HCT116 (cell line): ENCODE data around the gene MACF1. TPM values are rescaled to one million over a fixed set of nuclear protein-coding genes. Genes with fewer than 3 reads are reported as not detected.

Experiments used
- ATAC-seq: fragments of 200-7000 bp; cut with Tn5 transposase; 2 replicates; pipeline ENCODE4 v1.9.1; 2020; ENCODE audit warnings: mild to moderate bottlenecking, moderate library complexity
- BruUV-seq: library from RNA; stranded (reverse); fragments of 400-500 nt; replicated peaks from 2 replicates; lab custom pipeline; 2021; lab: Mats Ljungman, UMichigan
- CTCF ChIA-PET: fragments of 300-600 bp; sonication (Branson Sonifier 250); formaldehyde crosslinking; loops from one replicate; lab custom pipeline; 2021; ENCODE audit warnings: antibody characterized with exemption; lab: Charles Lee
- POLR2A ChIA-PET: fragments of 300-600, 350-600 bp; sonication (Branson Sonifier 250); formaldehyde crosslinking; loops from one replicate; lab custom pipeline; 2021; ENCODE audit warnings: antibody characterized with exemption; lab: Charles Lee
- RAD21 ChIA-PET, 2 experiments: fragments of 300-600 bp; sonication (Branson Sonifier 250); formaldehyde crosslinking; loops; one replicate each; lab custom pipeline; 2023; ENCODE audit warnings: low total read pairs in 2 of 2; ENCODE audit not compliant: uncharacterized antibody in 2 of 2, unreplicated experiment in 2 of 2, low non-redundant PET in 1 of 2; lab: Charles Lee
- DNase-seq: peaks from one replicate; pipeline ENCODE4 v3.0.0-alpha.2; 2010; ENCODE audit warnings: low read depth, low spot score
- H2AFZ ChIP-seq: fragments of 200-600 bp; shearing (Covaris generic), sonication (generic); 2 replicates; pipeline ENCODE4 v1.6.1; 2017; ENCODE audit warnings: low read depth, mixed run types, mixed read lengths, antibody characterized with exemption, low read length; ENCODE audit not compliant: poor library complexity, severe bottlenecking
- H3K27ac ChIP-seq: 2 replicates; pipeline ENCODE4 v1.5.1; 2012; ENCODE audit warnings: low read depth, low read length
- H3K27me3 ChIP-seq: fragments of 200-600 bp; sonication (generic); 2 replicates; pipeline ENCODE4 v1.6.1; 2016; ENCODE audit warnings: mixed run types, low read length, mixed read lengths; ENCODE audit not compliant: insufficient read depth
- H3K36me3 ChIP-seq, 2 experiments: fragments of 200-500 bp in 1 of 2; fragments of 200-600 bp in 1 of 2; sonication (Bioruptor generic) in 1 of 2; sonication (generic) in 1 of 2; 2 replicates each; pipeline versions ENCODE4 v1.5.1 to v1.6.1; 2014 to 2016; ENCODE audit warnings: low read length in 2 of 2, inconsistent platforms in 1 of 2, mixed read lengths in 1 of 2, mixed run types in 1 of 2; ENCODE audit not compliant: insufficient read depth in 2 of 2, control insufficient read depth in 1 of 2
- H3K4me1 ChIP-seq, 2 experiments: fragments of 200-600 bp in 1 of 2; sonication (generic) in 1 of 2; 2 replicates each; pipeline versions ENCODE4 v1.5.1 to v1.6.1; 2012 to 2017; ENCODE audit warnings: low read length in 2 of 2, inconsistent platforms in 1 of 2, mild to moderate bottlenecking in 1 of 2, mixed read lengths in 1 of 2, mixed run types in 1 of 2, moderate library complexity in 1 of 2; ENCODE audit not compliant: insufficient read depth in 2 of 2, control insufficient read depth in 1 of 2
- H3K4me2 ChIP-seq: fragments of 200-600 bp; sonication (generic); 2 replicates; pipeline ENCODE4 v1.6.1; 2017; ENCODE audit warnings: mixed run types, low read length, mixed read lengths
- H3K4me3 ChIP-seq, 2 experiments: fragments of 200-600 bp in 1 of 2; sonication (generic) in 1 of 2; replicated peaks in 1 of 2; 2 replicates each; pipeline ENCODE4 v1.5.1; 2011 to 2016; ENCODE audit warnings: low read length in 2 of 2, control low read depth in 1 of 2, low read depth in 1 of 2, mild to moderate bottlenecking in 1 of 2, mixed read lengths in 1 of 2, mixed run types in 1 of 2
- H3K79me2 ChIP-seq: fragments of 200-600 bp; sonication (generic); 2 replicates; pipeline ENCODE4 v1.6.1; 2017; ENCODE audit warnings: mild to moderate bottlenecking, mixed run types, low read length, moderate library complexity, mixed read lengths; ENCODE audit not compliant: insufficient read depth
- H3K9ac ChIP-seq: fragments of 200-600 bp; sonication (generic); 2 replicates; pipeline ENCODE4 v1.6.1; 2016; ENCODE audit warnings: low read length, mixed read lengths
- H3K9me2 ChIP-seq: fragments of 200-600 bp; sonication (generic), shearing (Covaris generic); 2 replicates; pipeline ENCODE4 v1.6.1; 2017; ENCODE audit warnings: mixed run types, mild to moderate bottlenecking, moderate library complexity; ENCODE audit not compliant: insufficient read depth
- H3K9me3 ChIP-seq, 2 experiments: fragments of 200-500 bp in 1 of 2; fragments of 200-600 bp in 1 of 2; sonication (Bioruptor generic) in 1 of 2; sonication (generic) in 1 of 2; 2 replicates each; pipeline ENCODE4 v1.6.1; 2014 to 2017; ENCODE audit warnings: low read length in 2 of 2, mixed read lengths in 2 of 2, inconsistent platforms in 1 of 2, low read depth in 1 of 2, mild to moderate bottlenecking in 1 of 2, mixed run types in 1 of 2, moderate library complexity in 1 of 2; ENCODE audit not compliant: control insufficient read depth in 1 of 2, insufficient read depth in 1 of 2
- H4K20me1 ChIP-seq: fragments of 200-600 bp; sonication (generic), shearing (Covaris generic); 2 replicates; pipeline ENCODE4 v1.6.1; 2017; ENCODE audit warnings: mixed run types, mild to moderate bottlenecking, moderate library complexity; ENCODE audit not compliant: insufficient read depth
- CBX3 ChIP-seq: IDR thresholded peaks from 2 replicates; pipeline ENCODE4 v1.6.1; 2012; ENCODE audit warnings: low read depth
- CEBPB ChIP-seq: IDR thresholded peaks from 2 replicates; pipeline ENCODE4 v1.6.1; 2012; ENCODE audit warnings: low read depth
- EGR1 ChIP-seq: IDR thresholded peaks from 2 replicates; pipeline ENCODE4 v1.6.1; 2012; ENCODE audit warnings: low read depth
- ELF1 ChIP-seq: IDR thresholded peaks from 2 replicates; pipeline ENCODE4 v1.6.1; 2012; ENCODE audit warnings: low read depth, borderline replicate concordance
- FOSL1 ChIP-seq: IDR thresholded peaks from 2 replicates; pipeline ENCODE4 v1.6.1; 2012; ENCODE audit warnings: low read depth
- POLR2A ChIP-seq: IDR thresholded peaks from 2 replicates; pipeline ENCODE4 v1.7.0; 2011; ENCODE audit warnings: borderline replicate concordance; ENCODE audit not compliant: insufficient read depth, insufficient read length; ENCODE audit errors: extremely low read depth
- POLR2AphosphoS5 ChIP-seq: IDR thresholded peaks from 2 replicates; pipeline ENCODE4 v1.6.1; 2011; ENCODE audit warnings: mild to moderate bottlenecking, low read depth, low read length, moderate library complexity
- RAD21 ChIP-seq: IDR thresholded peaks from 2 replicates; pipeline ENCODE4 v1.6.1; 2012; ENCODE audit warnings: low read depth, mild to moderate bottlenecking
- SP1 ChIP-seq: IDR thresholded peaks from 2 replicates; pipeline ENCODE4 v1.6.1; 2012; ENCODE audit warnings: low read depth
- SRF ChIP-seq: IDR thresholded peaks from 2 replicates; pipeline ENCODE4 v1.6.1; 2012; ENCODE audit warnings: low read depth
- TCF7L2 ChIP-seq: IDR thresholded peaks from 2 replicates; pipeline ENCODE4 v1.7.0; 2011; ENCODE audit warnings: borderline replicate concordance, inconsistent platforms; ENCODE audit not compliant: insufficient read depth, insufficient read length; ENCODE audit errors: extremely low read depth
- ZFX ChIP-seq: fragments of 450-650 bp; IDR thresholded peaks from 2 replicates; pipeline ENCODE4 v1.6.1; 2017
- ZNF274 ChIP-seq: fragments of 200-500 bp; sonication (Bioruptor generic); IDR thresholded peaks from 2 replicates; pipeline ENCODE4 v1.6.1; 2014; ENCODE audit warnings: mild to moderate bottlenecking, low read depth, low read length, inconsistent platforms
- intact Hi-C: fragments of 100-400 bp; cut with micrococcal nuclease; formaldehyde crosslinking; loops from 2 replicates; pipeline ENCODE4 v1.10.0; 2022
- total RNA-seq: library from RNA; stranded (reverse); gene quantifications from one replicate; pipeline ENCODE4 v1.2.1, GENCODE V29; 2021; ENCODE audit not compliant: unreplicated experiment
- TF ChIP-seq, protein P1 (sequence below): IDR thresholded peaks from 2 replicates; pipeline ENCODE4 v1.6.1; 2012; ENCODE audit warnings: low read depth
- TF ChIP-seq, protein P2 (sequence below): IDR thresholded peaks from 2 replicates; pipeline ENCODE4 v1.6.1; 2012
- TF ChIP-seq, protein P3 (sequence below): IDR thresholded peaks from 2 replicates; pipeline ENCODE4 v1.6.1; 2012

MACF1 gene
- total RNA-seq, 1 experiment from 2014 or later: 146 TPM

DNA sequence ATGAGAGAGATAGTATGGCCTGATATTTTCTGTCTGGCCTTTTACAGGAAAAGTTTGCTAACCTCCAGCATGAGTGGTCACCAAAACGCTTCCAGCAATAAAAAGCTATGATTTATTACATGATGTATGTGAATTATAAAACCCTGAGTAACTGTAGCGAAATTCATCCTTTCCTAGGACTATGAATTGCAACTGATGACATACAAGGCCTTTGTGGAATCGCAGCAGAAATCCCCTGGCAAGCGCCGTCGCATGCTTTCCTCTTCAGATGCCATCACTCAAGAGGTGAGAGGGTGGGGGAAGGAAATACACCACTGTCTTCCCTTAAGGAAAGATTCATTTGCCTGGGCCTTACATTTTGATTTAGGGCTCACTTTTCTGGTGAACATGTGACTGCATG is 117.9 kb downstream of the MACF1 start:
- no peaks in the 10 kb centered on the region for H3K9me3 ChIP-seq
- no peak overlapping the region for H3K27ac ChIP-seq
- RAD21 ChIA-PET: no interaction called here
- ATAC-seq: no peak
- TF ChIP-seq RAD21 (no peak), ELF1 (no peak), ZNF274 (no peak), POLR2A (no peak), SRF (no peak)
- TF ChIP-seq, protein P1, sequence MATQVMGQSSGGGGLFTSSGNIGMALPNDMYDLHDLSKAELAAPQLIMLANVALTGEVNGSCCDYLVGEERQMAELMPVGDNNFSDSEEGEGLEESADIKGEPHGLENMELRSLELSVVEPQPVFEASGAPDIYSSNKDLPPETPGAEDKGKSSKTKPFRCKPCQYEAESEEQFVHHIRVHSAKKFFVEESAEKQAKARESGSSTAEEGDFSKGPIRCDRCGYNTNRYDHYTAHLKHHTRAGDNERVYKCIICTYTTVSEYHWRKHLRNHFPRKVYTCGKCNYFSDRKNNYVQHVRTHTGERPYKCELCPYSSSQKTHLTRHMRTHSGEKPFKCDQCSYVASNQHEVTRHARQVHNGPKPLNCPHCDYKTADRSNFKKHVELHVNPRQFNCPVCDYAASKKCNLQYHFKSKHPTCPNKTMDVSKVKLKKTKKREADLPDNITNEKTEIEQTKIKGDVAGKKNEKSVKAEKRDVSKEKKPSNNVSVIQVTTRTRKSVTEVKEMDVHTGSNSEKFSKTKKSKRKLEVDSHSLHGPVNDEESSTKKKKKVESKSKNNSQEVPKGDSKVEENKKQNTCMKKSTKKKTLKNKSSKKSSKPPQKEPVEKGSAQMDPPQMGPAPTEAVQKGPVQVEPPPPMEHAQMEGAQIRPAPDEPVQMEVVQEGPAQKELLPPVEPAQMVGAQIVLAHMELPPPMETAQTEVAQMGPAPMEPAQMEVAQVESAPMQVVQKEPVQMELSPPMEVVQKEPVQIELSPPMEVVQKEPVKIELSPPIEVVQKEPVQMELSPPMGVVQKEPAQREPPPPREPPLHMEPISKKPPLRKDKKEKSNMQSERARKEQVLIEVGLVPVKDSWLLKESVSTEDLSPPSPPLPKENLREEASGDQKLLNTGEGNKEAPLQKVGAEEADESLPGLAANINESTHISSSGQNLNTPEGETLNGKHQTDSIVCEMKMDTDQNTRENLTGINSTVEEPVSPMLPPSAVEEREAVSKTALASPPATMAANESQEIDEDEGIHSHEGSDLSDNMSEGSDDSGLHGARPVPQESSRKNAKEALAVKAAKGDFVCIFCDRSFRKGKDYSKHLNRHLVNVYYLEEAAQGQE: no peak
- DNase-seq: no peak
- no TSS peak for BruUV-seq
- H4K20me1 ChIP-seq: no peaks in the 10 kb centered on the region
- H3K36me3 ChIP-seq: peaks cover 10 to 22% of the 10 kb centered on the region in 2 experiments; a peak in 3 of 4 replicates
- CTCF ChIA-PET: no interaction called here
- POLR2A ChIA-PET: no interaction called here
- no peaks in the 10 kb centered on the region for H3K79me2 ChIP-seq
- no peak overlapping the region for H3K9ac ChIP-seq
- H3K9me2 ChIP-seq: no peaks in the 10 kb centered on the region
- H3K4me1 ChIP-seq: no peaks in the 10 kb centered on the region
- H2AFZ ChIP-seq: no peak overlapping the region
- H3K4me2 ChIP-seq: no peak overlapping the region
- intact Hi-C loops: no loop called here
- no peak overlapping the region for H3K4me3 ChIP-seq
- H3K27me3 ChIP-seq: no peaks in the 10 kb centered on the region

DNA sequence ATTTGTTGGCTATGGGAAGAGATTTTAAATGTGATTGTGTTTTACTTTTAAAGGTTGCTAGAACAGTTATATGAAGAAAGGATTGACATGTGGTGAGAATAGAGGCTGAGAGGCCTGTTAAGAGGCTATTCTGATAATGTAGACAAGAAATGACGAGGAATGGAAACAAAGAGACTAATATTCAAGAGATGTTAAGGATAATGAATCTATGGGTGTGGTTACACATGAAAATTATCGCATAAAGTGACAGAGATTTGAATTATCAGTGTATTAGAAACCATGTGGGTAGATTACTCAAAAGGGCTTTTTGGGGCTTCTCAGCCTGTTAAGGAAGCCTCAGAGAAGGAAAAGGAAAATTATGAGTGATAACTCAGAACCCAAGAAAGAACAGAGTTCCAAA is 120.4 kb downstream of the MACF1 start:
- Histone ChIP-seq H2AFZ (no peak overlapping the region), H3K27ac (no peak overlapping the region), H3K79me2 (no peaks in the 10 kb centered on the region), H3K9me2 (no peaks in the 10 kb centered on the region), H3K9me3 (no peaks in the 10 kb centered on the region), H3K4me2 (no peak overlapping the region), H4K20me1 (no peaks in the 10 kb centered on the region), H3K36me3 (peaks cover 9 to 26% of the 10 kb centered on the region in 2 experiments), H3K27me3 (no peaks in the 10 kb centered on the region), H3K4me3 (no peak overlapping the region), H3K9ac (no peak overlapping the region), H3K4me1 (no peaks in the 10 kb centered on the region)
- intact Hi-C loops: no loop called here
- ATAC-seq (no peak), DNase-seq (no peak)
- CTCF ChIA-PET: no interaction called here
- POLR2A ChIA-PET: no interaction called here
- BruUV-seq: no TSS peak
- RAD21 ChIA-PET: no interaction called here
- TF ChIP-seq CEBPB (no peak), EGR1 (no peak), CBX3 (no peak), POLR2AphosphoS5 (no peak), FOSL1 (no peak), TCF7L2 (no peak), SRF (no peak), ZFX (no peak), SP1 (no peak)
- TF ChIP-seq, protein P2, sequence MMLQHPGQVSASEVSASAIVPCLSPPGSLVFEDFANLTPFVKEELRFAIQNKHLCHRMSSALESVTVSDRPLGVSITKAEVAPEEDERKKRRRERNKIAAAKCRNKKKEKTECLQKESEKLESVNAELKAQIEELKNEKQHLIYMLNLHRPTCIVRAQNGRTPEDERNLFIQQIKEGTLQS: no peak
- TF ChIP-seq, protein P3, sequence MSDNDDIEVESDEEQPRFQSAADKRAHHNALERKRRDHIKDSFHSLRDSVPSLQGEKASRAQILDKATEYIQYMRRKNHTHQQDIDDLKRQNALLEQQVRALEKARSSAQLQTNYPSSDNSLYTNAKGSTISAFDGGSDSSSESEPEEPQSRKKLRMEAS: no peak
- TF ChIP-seq, protein P1: no peak
